Erythroblast (primary cell): ENCODE measurements around the gene ADSS2.
"Not testable (repeated sequence)": the region's sequence is repeated elsewhere in the genome, so short reads cannot be mapped to it uniquely, and the experiment has no call there.

Experiments
- DNase-seq, 2 experiments: peaks; one replicate each; lab custom pipeline; 2025; lab: John Stamatoyannopoulos, UW
- GATA1 ChIP-seq: IDR thresholded peaks from 2 replicates; pipeline ENCODE4 v1.6.1; 2011; ENCODE audit warnings: low read depth, mild to moderate bottlenecking, control low read depth, low read length, moderate library complexity
- POLR2A ChIP-seq: IDR thresholded peaks from 2 replicates; pipeline ENCODE4 v1.6.1; 2011; ENCODE audit warnings: mild to moderate bottlenecking, low read length

Gene ADSS2

DNA sequence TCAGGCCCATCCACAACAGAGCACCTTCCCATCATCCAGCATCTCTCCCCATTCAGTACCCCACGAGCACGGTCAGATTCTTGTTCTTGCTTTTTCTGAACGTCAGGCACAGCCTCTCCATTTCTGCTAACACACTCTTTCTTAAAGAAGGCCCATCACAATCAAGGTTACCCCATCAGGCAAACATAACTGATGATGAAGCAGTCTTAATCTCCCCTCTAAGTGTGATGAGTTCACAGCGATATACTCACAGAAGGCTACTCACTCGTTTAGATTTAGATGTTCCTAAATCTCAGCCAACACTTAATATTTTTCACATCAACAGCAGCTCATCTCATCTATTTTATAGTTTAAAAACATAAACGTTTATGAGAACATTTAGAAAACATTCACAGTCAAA lies 75.6 kb downstream of the ADSS2 start:
- no peak for DNase-seq
- no peak for TF ChIP-seq GATA1
- TF ChIP-seq POLR2A: no peak

DNA sequence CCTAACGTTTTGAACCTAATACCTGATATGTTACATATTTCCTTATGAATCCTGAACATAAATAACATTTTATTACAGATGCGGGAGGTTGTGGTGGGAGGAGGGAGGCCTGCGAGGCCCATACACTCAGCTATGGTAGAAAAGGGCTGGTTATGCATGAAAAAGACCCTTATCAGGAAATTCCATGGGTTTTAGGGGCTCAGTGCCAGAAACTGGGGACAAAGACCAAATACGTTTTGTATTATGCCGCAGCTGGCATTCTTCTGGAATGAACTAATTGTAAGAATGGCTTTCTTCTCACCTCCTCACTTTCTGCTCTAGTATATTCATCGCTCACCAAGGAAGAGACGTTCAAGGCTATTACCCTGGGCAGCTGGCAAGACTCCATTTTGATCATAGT lies 76.7 kb downstream of the ADSS2 start:
- no peak for DNase-seq
- TF ChIP-seq POLR2A (no peak), GATA1 (no peak)

DNA sequence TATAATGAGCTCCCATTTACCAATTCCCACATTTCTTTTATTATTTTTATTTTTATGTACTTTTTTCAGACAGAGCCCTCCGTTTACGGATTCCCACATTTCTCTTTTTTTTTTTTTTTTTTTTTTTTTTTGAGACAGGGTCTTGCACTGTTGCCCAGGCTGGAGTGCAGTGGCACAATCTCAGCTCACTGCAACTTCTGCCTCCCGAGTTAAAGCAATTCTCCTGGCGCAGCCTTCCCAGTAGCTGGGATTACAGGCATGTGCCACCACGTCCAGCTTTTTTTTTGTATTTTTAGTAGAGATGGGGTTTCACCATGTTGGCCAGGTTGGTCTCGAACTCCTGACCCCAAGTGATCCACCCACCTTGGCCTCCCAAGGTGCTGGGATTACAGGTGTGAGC lies 77.2 kb downstream of the ADSS2 start:
- DNase-seq: not testable (repeated sequence)

DNA sequence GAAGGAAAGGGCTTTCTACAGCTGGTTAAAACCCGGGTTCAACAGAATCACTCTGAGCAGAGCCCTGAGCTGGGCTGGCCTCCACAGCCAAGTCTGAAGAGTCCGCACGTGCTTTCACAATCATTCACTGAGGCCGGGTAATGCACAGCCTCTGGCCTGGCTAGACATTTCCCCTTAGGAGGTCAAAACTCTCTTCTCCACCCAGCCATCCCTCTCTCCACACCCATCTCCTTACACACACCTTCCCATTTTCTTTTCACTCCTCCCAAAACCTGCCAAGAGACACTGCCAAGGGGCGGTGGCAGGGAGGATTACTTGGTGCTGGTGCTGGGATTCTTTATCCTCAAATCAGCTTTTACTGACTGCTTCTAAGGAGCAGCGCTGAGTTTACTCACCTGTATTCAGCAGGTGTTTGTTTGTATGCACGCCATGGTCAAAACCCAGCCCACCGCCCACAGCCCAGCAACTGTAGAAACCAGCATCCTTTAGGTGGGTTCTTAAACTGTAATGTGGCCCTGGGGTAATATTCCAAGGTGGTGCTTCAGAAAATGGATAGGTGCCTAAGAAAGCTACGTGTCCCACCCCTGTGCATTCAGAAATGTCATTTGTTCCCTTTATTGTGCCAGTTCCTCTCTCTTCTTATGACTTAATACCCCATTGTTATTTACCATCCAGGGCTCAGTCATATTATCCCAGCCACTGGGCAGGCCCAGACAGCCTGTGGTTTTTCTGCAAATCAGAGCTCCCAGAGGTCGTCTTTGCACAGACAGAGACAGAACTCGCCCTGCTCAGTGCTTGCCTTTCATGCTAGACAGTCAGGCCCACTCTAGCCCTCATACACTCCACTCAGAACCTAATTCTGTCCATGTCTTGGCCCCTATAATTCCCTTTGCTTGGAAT lies 80.2 kb downstream of the ADSS2 start:
- TF ChIP-seq GATA1 (no peak), POLR2A (no peak)
- DNase-seq: no peak

DNA sequence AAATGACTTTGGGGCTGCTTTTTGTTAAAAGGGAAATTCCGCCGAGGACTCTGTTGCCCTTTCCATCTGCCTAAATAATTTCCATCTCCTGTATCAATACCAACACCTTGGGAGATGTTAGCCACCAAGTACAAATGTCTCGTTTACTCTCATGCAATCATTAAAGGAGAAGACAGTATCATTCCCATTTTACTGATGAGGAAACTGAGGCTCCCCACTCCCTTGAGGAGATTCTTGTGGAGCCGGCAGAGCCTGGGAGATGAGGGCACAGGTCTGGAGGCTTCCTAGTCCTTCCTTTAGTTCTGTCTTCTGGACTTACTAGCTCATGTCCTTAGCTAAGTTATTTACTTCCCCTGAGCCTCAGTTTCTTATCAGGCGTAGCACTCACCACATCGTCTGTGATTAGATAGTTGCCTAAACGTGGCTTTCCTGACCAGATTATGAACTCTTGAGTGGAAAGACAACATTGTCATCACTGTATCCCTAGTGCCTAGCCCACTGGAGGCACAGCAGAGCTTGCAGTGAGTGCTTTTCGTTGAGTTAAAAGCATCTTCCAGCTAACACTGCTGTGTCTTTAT lies 81.6 kb downstream of the ADSS2 start:
- peak in 1 of 2 experiments; percentile 9 for DNase-seq
- TF ChIP-seq GATA1: no peak

DNA sequence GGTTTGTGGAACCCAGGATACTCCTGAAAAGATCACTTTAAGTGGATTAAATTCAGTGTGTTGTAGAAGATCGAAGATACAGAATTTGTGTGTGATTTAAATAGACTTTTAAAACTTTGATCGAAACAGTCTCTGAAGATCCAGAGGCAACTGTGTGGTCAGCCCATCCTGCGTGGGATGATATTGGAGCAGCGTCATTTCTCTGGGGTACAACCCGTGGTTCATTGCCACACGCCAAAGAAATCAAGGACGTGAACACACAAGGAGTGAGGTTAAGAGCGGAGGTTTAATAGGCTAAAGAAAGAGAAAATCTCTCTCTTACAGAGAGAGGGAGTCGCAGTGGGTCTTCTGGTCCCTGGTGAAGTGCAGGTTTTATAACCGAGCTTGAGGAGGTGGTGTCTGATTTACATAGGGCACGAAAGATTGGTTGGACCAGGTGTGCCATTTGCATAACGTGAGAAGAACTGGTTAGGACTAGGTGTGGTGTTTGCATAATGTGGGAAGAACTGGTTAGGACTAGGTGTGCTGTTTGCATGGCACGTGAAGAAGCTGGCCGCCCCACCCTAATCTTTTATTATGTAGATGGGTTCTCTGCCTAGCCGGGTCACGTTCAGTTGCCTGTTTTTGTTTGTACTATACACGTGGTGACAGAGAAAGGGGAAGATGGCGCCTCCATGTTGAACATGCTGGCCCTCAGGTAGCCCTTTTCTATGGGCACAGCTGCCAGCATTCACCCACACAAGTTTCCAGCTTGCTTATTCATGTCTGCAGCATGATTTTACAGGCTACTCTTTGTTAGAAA lies 82.3 kb downstream of the ADSS2 start:
- DNase-seq: no peak
- TF ChIP-seq GATA1 (no peak), POLR2A (no peak)

DNA sequence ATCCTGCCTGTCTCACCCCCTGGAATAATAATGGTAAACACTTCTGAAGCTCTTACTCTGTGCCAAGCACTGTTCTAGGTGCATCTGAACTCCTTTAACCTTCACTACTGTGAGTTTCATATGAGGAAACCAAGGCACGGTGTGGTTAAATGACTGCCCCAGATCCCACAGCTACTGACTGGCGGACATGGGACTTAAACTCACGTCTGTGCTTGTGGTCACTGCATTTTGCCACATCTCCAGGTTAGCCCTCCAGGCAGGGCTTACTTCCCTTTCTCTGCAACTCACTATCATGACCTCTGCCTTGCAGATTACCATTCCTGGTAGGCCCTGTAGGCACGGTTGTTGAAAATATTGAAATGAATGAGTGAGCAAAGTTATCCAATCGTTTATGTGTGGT lies 83.4 kb downstream of the ADSS2 start:
- TF ChIP-seq GATA1: no peak
- no peak for TF ChIP-seq POLR2A
- DNase-seq: no peak

DNA sequence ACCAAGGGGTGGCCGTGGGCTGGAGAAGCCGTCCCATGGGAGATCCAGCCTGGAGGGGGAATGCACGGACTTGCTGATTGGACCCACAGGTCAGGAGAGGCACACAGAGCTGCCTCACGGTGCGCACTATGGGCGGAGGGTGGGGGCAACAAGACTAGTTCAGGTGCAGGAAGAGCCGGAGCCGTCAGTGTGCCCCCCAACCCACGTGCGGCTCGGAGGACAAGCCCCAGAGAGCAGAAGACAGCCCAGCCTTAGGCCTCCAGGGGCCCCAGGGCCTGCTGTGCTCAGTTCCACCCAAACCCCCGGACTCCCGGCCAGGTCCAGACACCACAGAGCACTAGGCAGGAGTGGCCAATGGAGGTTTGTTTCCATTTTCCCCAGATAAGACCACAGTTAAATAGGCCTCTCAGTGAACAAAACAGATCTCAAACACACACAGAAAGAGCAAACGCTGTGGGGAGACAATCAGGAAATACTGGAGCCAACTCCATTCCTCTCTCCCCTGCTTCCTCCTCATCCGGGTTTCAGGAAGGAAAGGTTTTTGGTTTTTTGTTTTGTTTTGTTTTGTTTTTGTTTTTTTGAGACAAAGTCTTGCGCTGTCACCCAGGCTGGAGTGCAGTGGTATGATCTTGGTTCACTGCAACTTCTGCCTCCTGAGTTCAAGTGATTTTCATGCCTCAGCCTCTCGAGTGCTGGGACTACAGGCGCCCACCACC lies 84.2 kb downstream of the ADSS2 start:
- DNase-seq: no peak
- TF ChIP-seq POLR2A (no peak), GATA1 (no peak)

DNA sequence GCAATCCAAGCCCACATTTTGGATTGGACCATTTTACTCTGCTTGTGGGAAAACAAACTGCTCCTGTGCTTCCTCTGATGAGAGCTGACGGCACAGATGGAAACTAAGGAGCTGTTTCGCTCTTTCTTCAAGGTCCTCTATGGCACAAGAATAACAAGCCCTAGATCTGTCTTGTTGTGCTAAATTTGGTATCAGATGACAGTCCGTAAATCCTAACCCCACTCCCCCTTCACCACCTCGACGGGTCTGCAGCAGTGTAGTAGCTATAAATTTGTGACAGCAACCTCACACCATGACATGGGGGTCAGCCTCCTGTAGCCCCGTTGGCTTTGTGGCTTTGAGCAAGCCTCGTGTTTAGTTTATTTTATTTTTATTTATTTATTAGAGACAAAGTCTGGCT lies 85.9 kb downstream of the ADSS2 start:
- TF ChIP-seq GATA1 (no peak), POLR2A (no peak)
- DNase-seq: no peak

DNA sequence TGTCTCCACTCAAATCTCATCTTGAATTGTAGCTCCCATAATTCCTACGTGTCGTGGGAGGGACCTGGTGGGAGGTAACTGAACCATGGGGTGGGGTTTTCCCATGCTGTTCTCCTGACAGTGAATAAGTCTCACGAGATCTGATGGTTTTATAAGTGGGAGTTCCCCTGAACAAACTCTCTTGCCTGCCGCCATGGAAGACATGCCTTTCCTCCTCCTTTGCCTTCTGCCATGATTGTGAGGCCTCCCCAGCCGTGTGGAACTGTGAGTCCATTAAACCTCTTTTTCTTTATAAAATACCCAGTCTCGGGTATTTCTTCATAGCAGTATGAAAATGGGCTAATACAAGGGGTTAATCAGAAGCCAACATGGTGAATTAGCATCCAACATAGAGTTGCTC lies 86.4 kb downstream of the ADSS2 start:
- DNase-seq: not testable (repeated sequence)

DNA sequence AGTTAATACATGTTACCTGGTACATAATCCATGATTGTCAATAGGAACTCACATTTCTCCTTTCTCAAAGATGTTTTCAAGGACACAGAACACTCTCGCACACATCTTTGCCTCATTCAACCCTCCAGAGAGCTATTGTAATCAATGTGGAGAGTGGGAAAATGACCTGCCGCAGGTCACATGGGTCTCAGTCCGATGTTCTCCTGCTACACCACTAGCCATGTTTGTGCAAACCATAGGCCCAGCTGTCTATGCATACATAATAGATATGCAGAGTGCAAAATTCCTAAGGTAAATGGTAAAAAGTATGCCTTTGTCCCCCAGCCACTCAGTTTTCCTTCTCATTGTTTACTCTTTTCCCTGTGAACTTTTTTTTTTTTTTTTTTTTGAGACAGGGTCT lies 89.2 kb downstream of the ADSS2 start:
- no peak for DNase-seq
- no peak for TF ChIP-seq GATA1
- TF ChIP-seq POLR2A: no peak

DNA sequence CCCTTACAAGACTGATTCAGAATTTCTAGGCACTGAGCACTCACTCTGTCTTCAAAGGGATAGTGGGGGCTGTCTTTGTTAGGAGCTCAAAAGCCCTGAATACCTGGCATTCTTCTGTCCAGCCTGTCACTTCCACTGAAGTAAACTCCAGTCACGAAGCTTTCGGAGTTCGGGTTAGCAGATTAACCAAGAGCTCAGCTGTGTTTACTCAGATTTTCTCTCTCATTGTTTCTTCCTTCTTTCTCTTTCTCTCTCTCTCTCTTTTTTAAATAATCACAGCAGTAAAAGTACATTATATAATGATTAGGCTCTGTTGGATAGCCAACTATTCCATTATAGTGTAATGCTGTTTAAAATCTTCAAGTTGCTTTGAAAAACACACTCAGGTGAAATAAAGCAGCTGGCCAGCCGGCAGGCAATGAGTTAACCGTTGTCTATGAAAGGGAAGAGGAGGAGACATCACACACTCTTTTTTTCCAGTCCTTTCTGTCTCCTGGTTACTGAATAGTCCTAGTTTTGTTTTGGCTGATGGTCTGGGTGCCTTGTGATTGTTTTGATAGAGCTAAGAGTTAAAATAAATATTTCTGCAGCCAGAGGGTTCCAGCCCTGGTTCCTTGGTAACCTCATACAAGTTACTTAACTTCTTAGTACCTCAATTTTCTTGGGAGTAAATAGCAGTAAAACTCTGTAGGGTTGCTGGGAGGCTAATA lies 89.8 kb downstream of the ADSS2 start:
- DNase-seq: no peak
- TF ChIP-seq GATA1 (no peak), POLR2A (no peak)
